ENCODE results near the gene KRTAP3-1. TPM values are rescaled to one million over a fixed set of nuclear protein-coding genes. Genes with fewer than 3 reads are reported as not detected.
"Not testable (repeated sequence)": the region's sequence is repeated elsewhere in the genome, so short reads cannot be mapped to it uniquely, and the experiment has no call there.

KRTAP3-1 gene
- total and polyA plus RNA-seq, 9 of the 15 experiments (the other 6 are each of a cell fraction or from before 2014, with no cell fraction given) = not detected

GRCh38 chr17:41002814-41003213, 6.1 kb downstream of the KRTAP3-1 start (continued):
- TF ChIP-seq NFATC3 (IDR thresholded peaks at IDR 0.05) = no peak
- TF ChIP-seq CBFA2T3 (IDR thresholded peaks at IDR 0.05) = no peak
- no peak for TF ChIP-seq RBM34 (IDR thresholded peaks at IDR 0.05; ENCODE audit: borderline replicate concordance, insufficient read depth, low read length)
- TF ChIP-seq NFIC (IDR thresholded peaks at IDR 0.05) = no peak

- TF ChIP-seq PKNOX1 (IDR thresholded peaks at IDR 0.05) (peak; percentile 76), CBX3 (IDR thresholded peaks at IDR 0.05; ENCODE audit: borderline replicate concordance in 1 of 2, low read length in 2 of 2) (no peak)
- Histone ChIP-seq H4K20me1 (replicated peaks; ENCODE audit: control insufficient read depth, insufficient read depth, low read length) (no peaks in the 10 kb centered on the region), H3K4me2 (ENCODE audit: insufficient read depth, low read length) (no peak overlapping the region), H3K4me3 (no peak overlapping the region), H3K9ac (ENCODE audit: insufficient read depth in 1 of 2, low read depth in 2 of 2, low read length in 2 of 2) (no peak overlapping the region), H2AFZ (ENCODE audit: low read depth, low read length) (no peak overlapping the region), H3K27ac (ENCODE audit: extremely low read depth, low read depth, low read length) (no peak overlapping the region), H3K27me3 (ENCODE audit: control insufficient read depth in 2 of 2, insufficient read depth in 2 of 2, low read length in 2 of 2) (peaks cover 0 to 9% of the 10 kb centered on the region in 2 experiments; a peak in 3 of 5 replicates), H3K79me2 (ENCODE audit: control insufficient read depth, insufficient read depth, low read length) (no peaks in the 10 kb centered on the region), H3K9me3 (replicated peaks; ENCODE audit: control insufficient read depth, insufficient read depth, low read depth, low read length) (no peaks in the 10 kb centered on the region), H3K9me1 (ENCODE audit: control insufficient read depth, insufficient read depth, low read length) (no peaks in the 10 kb centered on the region), H3K36me3 (ENCODE audit: control insufficient read depth, insufficient read depth, low read length) (no peaks in the 10 kb centered on the region), H3K4me1 (replicated peaks in 1 of 2; ENCODE audit: control insufficient read depth in 2 of 2, insufficient read depth in 2 of 2, low read length in 2 of 2) (no peaks in the 10 kb centered on the region; a peak in 1 of 5 replicates)
- 0% methylated on average over 3 of the region's 4 CpGs for WGBS (ENCODE audit: insufficient coverage, low coverage, missing lambda C conversion rate)
- no peak for DNase-seq (ENCODE audit: extremely low read depth in 1 of 4, low spot score in 3 of 4)
- FAIRE-seq = no peak
- no peak for ATAC-seq
- intact Hi-C loops (cut with micrococcal nuclease) (no loop called here), in situ Hi-C loops (cut with MboI) (no loop called here)
- POLR2A ChIA-PET = no interaction called here
- CTCF ChIA-PET (ENCODE audit: low intra/inter-chr PET ratio) = no interaction called here
- BruUV-seq (replicated peaks) = no TSS peak
These were observed 7.1 kb downstream of the KRTAP3-1 start for GRCh38 chr17:41001795-41002194.

- CTCF ChIA-PET (ENCODE audit: low intra/inter-chr PET ratio); H3K9me1 ChIP-seq (ENCODE audit: control insufficient read depth, insufficient read depth, low read length); ATAC-seq; H2AFZ ChIP-seq (ENCODE audit: low read depth, low read length); H3K36me3 ChIP-seq (ENCODE audit: control insufficient read depth, insufficient read depth, low read length); FAIRE-seq; in situ Hi-C loops (cut with MboI); H4K20me1 ChIP-seq (replicated peaks; ENCODE audit: control insufficient read depth, insufficient read depth, low read length); H3K4me2 ChIP-seq (ENCODE audit: insufficient read depth, low read length); H3K4me3 ChIP-seq; intact Hi-C loops (cut with micrococcal nuclease); H3K27ac ChIP-seq (ENCODE audit: extremely low read depth, low read depth, low read length); H3K4me1 ChIP-seq (replicated peaks in 1 of 2; ENCODE audit: control insufficient read depth in 2 of 2, insufficient read depth in 2 of 2, low read length in 2 of 2); POLR2A ChIA-PET; DNase-seq (ENCODE audit: extremely low read depth in 1 of 4, low spot score in 3 of 4); H3K27me3 ChIP-seq (ENCODE audit: control insufficient read depth in 2 of 2, insufficient read depth in 2 of 2, low read length in 2 of 2); H3K9me3 ChIP-seq (replicated peaks; ENCODE audit: control insufficient read depth, insufficient read depth, low read depth, low read length); H3K9ac ChIP-seq (ENCODE audit: insufficient read depth in 1 of 2, low read depth in 2 of 2, low read length in 2 of 2); BruUV-seq (replicated peaks); H3K79me2 ChIP-seq (ENCODE audit: control insufficient read depth, insufficient read depth, low read length): not testable (repeated sequence)
- 2% methylated on average over 5 of the region's 6 CpGs for WGBS (ENCODE audit: insufficient coverage, low coverage, missing lambda C conversion rate)
These were observed 9.4 kb downstream of the KRTAP3-1 start, which contains the start of gene KRTAP3-2 for GRCh38 chr17:40999563-40999962. KRTAP3-2 (minus strand) TSS chr17:40999906; CDS start chr17:40999853, 53 bp downstream.
